Activated naive CD8-positive, alpha-beta T cell treated with anti-CD3 and anti-CD28 coated beads, Interleukin-2, amount 50 U/mL, for 16 hours (primary cell): ENCODE measurements around the gene MMP19.

Experiments
- DNase-seq: peaks from one replicate; pipeline ENCODE4 v3.0.0-alpha.2; 2020; ENCODE audit warnings: low read depth, low spot score

The MMP19 gene

GRCh38 chr12:55814257-55814656 lies 28.5 kb downstream of the MMP19 start:
- no peak for DNase-seq

- DNase-seq, result no peak
These were observed 30.6 kb downstream of the MMP19 start for GRCh38 chr12:55812088-55812487.

- no peak for DNase-seq
These were observed 33.5 kb downstream of the MMP19 start for GRCh38 chr12:55809274-55809673.

GRCh38 chr12:55806982-55807381 lies 35.8 kb downstream of the MMP19 start:
- no peak for DNase-seq

- no peak for DNase-seq
These were observed 45.2 kb downstream of the MMP19 start for GRCh38 chr12:55797550-55797949.

GRCh38 chr12:55797068-55797467 lies 45.7 kb downstream of the MMP19 start:
- no peak for DNase-seq

GRCh38 chr12:55795950-55796349 lies 46.8 kb downstream of the MMP19 start:
- no peak for DNase-seq

GRCh38 chr12:55789893-55790292 lies 52.8 kb downstream of the MMP19 start:
- DNase-seq, result no peak

- no peak for DNase-seq
These were observed 53.6 kb downstream of the MMP19 start for GRCh38 chr12:55789171-55789570.

- DNase-seq, result no peak
These were observed 54.2 kb downstream of the MMP19 start for GRCh38 chr12:55788546-55788945.
